Ovary (tissue), 9 donors: ENCODE measurements around the gene DGKG. TPM values are rescaled to one million over a fixed set of nuclear protein-coding genes. Genes with fewer than 3 reads are reported as not detected.

Source experiments
- DNase-seq, 5 donors: peaks; one replicate each; pipeline ENCODE4 v3.0.0-alpha.2; 2019 to 2020
- H3K27ac ChIP-seq, 2 donors: fragments of 200-600 bp; one replicate each; pipeline versions ENCODE4 v1.5.1 to v1.8.0; 2019 to 2022
- H3K27me3 ChIP-seq: fragments of 200-600 bp; one replicate; pipeline ENCODE4 v1.8.0; 2022
- H3K36me3 ChIP-seq: fragments of 200-600 bp; sonication (generic); one replicate; pipeline ENCODE4 v1.5.1; 2019
- H3K4me1 ChIP-seq: one replicate; pipeline ENCODE4 v1.8.1; 2013; ENCODE audit warnings: mild to moderate bottlenecking, moderate library complexity; ENCODE audit not compliant: insufficient read depth
- H3K4me3 ChIP-seq: fragments of 200-600 bp; sonication (generic); one replicate; pipeline ENCODE4 v1.5.1; 2017
- H3K9me3 ChIP-seq, 2 donors: fragments of 200-600 bp in 1 of 2; sonication (generic) in 1 of 2; one replicate each; pipeline versions ENCODE4 v1.5.1 to v1.8.1; 2013 to 2019; ENCODE audit warnings: mild to moderate bottlenecking in 1 of 2, moderate library complexity in 1 of 2
- EP300 ChIP-seq: sonication (generic); formaldehyde crosslinking; IDR thresholded peaks from one replicate; pipeline ENCODE4 v1.6.1; 2017; ENCODE audit warnings: antibody characterized with exemption
- POLR2A ChIP-seq: fragments of 450-650 bp; IDR thresholded peaks from one replicate; pipeline ENCODE4 v1.6.1; 2017; ENCODE audit warnings: antibody characterized with exemption, mild to moderate bottlenecking, moderate library complexity
- WGBS, 3 donors: extraction: QIAGEN DNeasy Blood & Tissue Kit in 1 of 3; methylation state at CpG; one replicate each; pipeline versions ENCODE4 v1.1.5 to v1.1.7; 2013 to 2017; 5-methylcytosine and 5-hydroxymethylcytosine counted together
- intact Hi-C, 4 donors: fragments of 100-400 bp; cut with DNase I; formaldehyde crosslinking; loops; one replicate each; pipeline versions ENCODE4 v1.11.0 to v1.15.1; 2022 to 2023
- polyA plus RNA-seq, 2 donors: library from polyadenylated mRNA; stranded (reverse); fragments of 200-250 nt in 1 of 2; fragments of 350-450 nt in 1 of 2; fragmentation: Illumina TruSeq in 1 of 2; extraction: RNeasy Lipid Tissue Mini Kit (QIAGEN cat#74804) in 1 of 2; gene quantifications; one replicate each; pipeline ENCODE4 v1.2.3, GENCODE V29; 2013 to 2014
- total RNA-seq, 7 donors: library from RNA; depleted of rRNA in 2 of 7; stranded (reverse); fragments of >200 nt in 2 of 7; fragmentation: NEBNext Ultra II Directional in 3 of 7; extraction: Animal tissue kit (Norgen Biotek cat#: 25700) in 3 of 7; gene quantifications; one replicate each; pipeline versions ENCODE4 v1.1.0 to v1.2.4, GENCODE V29; 2016 to 2023
- TF ChIP-seq, protein P1 (sequence below), 3 donors: fragments of 450-650 bp in 2 of 3; fragments of 200-600 bp in 1 of 3; IDR thresholded peaks; one replicate each; pipeline versions ENCODE4 v1.5.1 to v1.8.0; 2016 to 2022; ENCODE audit warnings: antibody characterized with exemption in 3 of 3, mild to moderate bottlenecking in 1 of 3
- donor health status: DM: no; HTN: no; CAD: no; lungs with moderate emphysema.
- donor health status: DM: no; HTN: no; CAD: no.
- donor health status: Bipolar disorder and iron deficiency.
- donor health status: DM: yes; HTN: yes; CAD: no.
- donor health status: DM: no; HTN: no; CAD: no.
- donor health status: DM: yes; HTN: yes; CAD: no.

DGKG gene
- total and polyA plus RNA-seq, 9 donors = 1.0 to 7.0 (median 4.1) TPM

DNA sequence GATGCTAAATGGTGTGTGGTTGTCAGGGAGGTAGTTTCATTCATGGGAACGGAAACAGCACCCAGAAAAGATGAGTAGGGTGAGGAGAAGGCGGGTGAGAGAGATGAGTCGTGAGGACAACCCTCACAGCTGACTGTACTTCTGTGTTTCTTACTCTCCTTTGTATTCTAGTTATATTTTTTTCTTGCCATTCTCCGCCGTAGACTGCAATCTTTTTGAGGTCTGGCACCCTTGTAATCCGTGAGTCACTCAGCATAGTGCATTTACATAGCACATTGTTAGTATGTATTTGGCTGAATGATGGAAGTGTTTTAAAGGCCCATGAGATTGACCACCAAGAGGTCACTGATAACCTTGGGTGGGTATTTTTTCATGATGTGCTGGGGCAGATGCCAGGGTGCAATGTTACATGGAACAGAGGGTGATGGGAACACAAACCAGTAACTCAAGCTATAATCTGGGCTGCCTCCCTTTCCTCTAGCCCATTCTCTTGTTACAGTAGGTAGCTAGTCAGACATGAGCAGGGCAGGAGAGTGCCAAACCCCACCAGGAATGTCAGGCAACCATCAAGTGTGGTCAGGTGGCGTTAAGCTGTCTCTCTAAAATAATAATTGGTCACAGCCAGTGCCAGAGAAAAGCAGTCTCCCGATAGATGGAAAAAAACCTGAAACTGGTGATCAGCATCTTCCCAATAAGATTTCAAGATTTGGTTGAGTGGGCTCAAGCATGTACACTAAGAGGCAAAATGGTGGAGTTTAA, 18.8 kb upstream of the DGKG start:
- TF ChIP-seq POLR2A = no peak
- no peak for TF ChIP-seq EP300

DNA sequence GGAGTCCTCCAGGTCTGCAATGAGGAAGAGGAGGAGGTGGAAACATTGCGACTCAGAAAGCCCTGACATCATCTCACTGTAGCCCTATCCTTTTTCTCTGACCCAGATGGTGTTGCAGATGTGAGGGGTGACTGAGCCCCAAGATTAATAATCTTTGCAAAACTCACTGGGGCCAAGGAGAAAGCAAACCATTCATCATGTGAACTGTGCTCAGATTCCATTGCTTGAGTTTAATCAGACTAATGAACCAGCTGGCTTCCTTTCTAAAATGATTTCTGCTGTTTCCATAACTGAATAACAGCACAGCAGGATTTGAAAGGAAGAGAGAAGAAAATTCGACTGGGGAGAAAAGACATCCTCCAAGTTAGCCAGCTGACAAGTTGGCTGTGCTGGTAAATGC, 13.4 kb upstream of the DGKG start:
- no peak overlapping the region for H3K4me3 ChIP-seq
- H3K27ac ChIP-seq = no peak overlapping the region
- WGBS, 3 donors = 24 to 32% (median 31%) methylated on average over 2 of the region's 2 CpGs
- H3K36me3 ChIP-seq = no peaks in the 10 kb centered on the region
- no peak for TF ChIP-seq EP300
- TF ChIP-seq, protein P1, sequence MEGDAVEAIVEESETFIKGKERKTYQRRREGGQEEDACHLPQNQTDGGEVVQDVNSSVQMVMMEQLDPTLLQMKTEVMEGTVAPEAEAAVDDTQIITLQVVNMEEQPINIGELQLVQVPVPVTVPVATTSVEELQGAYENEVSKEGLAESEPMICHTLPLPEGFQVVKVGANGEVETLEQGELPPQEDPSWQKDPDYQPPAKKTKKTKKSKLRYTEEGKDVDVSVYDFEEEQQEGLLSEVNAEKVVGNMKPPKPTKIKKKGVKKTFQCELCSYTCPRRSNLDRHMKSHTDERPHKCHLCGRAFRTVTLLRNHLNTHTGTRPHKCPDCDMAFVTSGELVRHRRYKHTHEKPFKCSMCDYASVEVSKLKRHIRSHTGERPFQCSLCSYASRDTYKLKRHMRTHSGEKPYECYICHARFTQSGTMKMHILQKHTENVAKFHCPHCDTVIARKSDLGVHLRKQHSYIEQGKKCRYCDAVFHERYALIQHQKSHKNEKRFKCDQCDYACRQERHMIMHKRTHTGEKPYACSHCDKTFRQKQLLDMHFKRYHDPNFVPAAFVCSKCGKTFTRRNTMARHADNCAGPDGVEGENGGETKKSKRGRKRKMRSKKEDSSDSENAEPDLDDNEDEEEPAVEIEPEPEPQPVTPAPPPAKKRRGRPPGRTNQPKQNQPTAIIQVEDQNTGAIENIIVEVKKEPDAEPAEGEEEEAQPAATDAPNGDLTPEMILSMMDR (IDR thresholded peaks at IDR 0.05) = no peak
- TF ChIP-seq POLR2A = no peak
- no peak for DNase-seq
- no peaks in the 10 kb centered on the region for H3K9me3 ChIP-seq
- H3K4me1 ChIP-seq = no peaks in the 10 kb centered on the region
- no peaks in the 10 kb centered on the region for H3K27me3 ChIP-seq
- intact Hi-C loops = no loop called here

More for the DNA sequence above, 18.8 kb upstream of the DGKG start:
- Histone ChIP-seq H3K4me3 (no peak overlapping the region), H3K4me1 (no peaks in the 10 kb centered on the region), H3K27ac (no peak overlapping the region), H3K27me3 (no peaks in the 10 kb centered on the region), H3K9me3 (no peaks in the 10 kb centered on the region), H3K36me3 (no peaks in the 10 kb centered on the region)
- WGBS, 3 donors = 85 to 86% (median 85%) methylated on average over 8 of the region's 8 CpGs
- DNase-seq = no peak
- intact Hi-C loops = no loop called here

DNA sequence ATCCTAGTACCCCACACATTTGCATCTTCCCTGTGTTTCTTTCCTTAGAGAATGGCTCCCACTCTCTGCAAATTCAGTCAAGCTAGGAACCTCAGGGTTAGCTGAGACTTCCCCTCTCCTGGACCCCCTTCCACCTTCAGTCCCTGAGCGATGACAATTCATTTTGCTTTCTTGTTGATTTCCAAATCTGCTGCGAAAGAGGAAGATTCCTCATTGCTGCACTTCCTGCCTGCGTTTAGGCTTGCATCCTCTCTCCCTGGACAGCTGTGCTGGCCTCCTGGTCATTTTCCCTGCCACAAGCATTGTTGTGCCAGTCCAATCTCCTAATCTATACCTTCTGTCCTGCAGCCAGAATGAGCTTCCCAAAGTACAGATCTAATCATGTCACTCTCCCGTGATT, 12.3 kb upstream of the DGKG start:
- WGBS, 3 donors = 51 to 64% (median 63%) methylated on average over 4 of the region's 4 CpGs
- Histone ChIP-seq H3K36me3 (no peaks in the 10 kb centered on the region), H3K4me1 (no peaks in the 10 kb centered on the region), H3K27ac (no peak overlapping the region), H3K9me3 (no peaks in the 10 kb centered on the region), H3K4me3 (no peak overlapping the region), H3K27me3 (no peaks in the 10 kb centered on the region)
- intact Hi-C loops = no loop called here
- no peak for DNase-seq
- TF ChIP-seq EP300 (no peak), POLR2A (no peak)
- TF ChIP-seq, protein P1 (IDR thresholded peaks at IDR 0.05) = no peak

DNA sequence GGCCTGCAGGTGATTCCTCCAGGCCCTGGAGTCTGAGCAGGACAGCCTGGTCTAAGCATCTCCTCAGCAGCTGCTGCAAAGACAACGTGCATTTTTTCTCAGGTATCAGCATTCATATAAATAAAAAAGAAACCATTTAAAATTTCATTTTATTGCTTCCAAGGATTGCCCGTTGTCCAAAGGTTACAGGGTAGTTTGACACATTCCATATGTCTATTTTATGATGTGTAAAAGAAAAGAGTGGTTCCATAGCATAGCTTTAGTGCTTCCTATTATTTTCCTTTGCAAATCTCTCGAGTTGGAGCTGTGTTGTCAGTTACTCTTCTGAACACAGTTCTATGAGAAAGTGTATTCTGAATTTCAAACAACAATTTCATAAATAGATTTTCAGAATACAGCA, 7.2 kb upstream of the DGKG start:
- Histone ChIP-seq H3K27me3 (no peaks in the 10 kb centered on the region), H3K27ac (no peak overlapping the region), H3K4me3 (no peak overlapping the region), H3K4me1 (no peaks in the 10 kb centered on the region), H3K9me3 (no peaks in the 10 kb centered on the region), H3K36me3 (no peaks in the 10 kb centered on the region)
- intact Hi-C loops = no loop called here
- TF ChIP-seq POLR2A (no peak), EP300 (no peak)
- TF ChIP-seq, protein P1 (IDR thresholded peaks at IDR 0.05) = no peak
- no peak for DNase-seq
- 25 to 31% (median 29%) methylated on average over 3 of the region's 3 CpGs for WGBS, 3 donors

DNA sequence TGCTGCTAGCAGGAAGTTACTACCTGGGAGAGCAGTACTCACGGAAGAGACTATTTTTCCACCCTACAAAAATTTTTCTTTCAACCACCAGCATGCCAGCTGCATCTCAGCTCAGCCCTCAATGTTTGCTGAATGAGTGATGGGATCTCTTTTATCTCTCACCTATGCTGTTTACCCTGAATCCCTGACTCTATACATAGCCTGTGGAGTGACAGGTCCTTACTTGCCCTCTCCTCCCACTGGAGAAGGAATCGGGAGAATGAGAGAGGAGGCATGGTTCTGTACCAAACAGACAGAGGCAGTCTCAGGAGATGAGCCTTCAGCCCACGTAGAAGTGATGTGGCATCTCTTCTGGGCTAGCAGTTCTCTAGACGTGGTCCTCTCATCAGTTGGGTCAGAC, 6.7 kb upstream of the DGKG start:
- no peaks in the 10 kb centered on the region for H3K9me3 ChIP-seq
- no peak overlapping the region for H3K4me3 ChIP-seq
- H3K27me3 ChIP-seq = no peaks in the 10 kb centered on the region
- no peaks in the 10 kb centered on the region for H3K4me1 ChIP-seq
- 54 to 70% (median 68%) methylated on average over 4 of the region's 4 CpGs for WGBS, 3 donors
- H3K27ac ChIP-seq = no peak overlapping the region
- H3K36me3 ChIP-seq = no peaks in the 10 kb centered on the region
- intact Hi-C loops = no loop called here
- no peak for DNase-seq
- TF ChIP-seq, protein P1 (IDR thresholded peaks at IDR 0.05) = no peak
- TF ChIP-seq POLR2A (no peak), EP300 (no peak)
